Osteoblast (primary cell): Measurements from ENCODE around the gene KIF4B. TPM values are rescaled to one million over a fixed set of nuclear protein-coding genes. Genes with fewer than 3 reads are reported as not detected.

ENCODE experiments used
- DNase-seq: peaks from one replicate; pipeline ENCODE4 v3.0.0; 2011; ENCODE audit warnings: low spot score, mixed read lengths; ENCODE audit not compliant: insufficient read length; ENCODE audit errors: missing footprints
- H2AFZ ChIP-seq: 2 replicates; pipeline ENCODE4 v1.6.0; 2011; ENCODE audit warnings: mild to moderate bottlenecking, low read length
- H3K27ac ChIP-seq: 2 replicates; pipeline ENCODE4 v1.5.1; 2011; ENCODE audit warnings: mild to moderate bottlenecking, low read depth, low read length, moderate library complexity
- H3K27me3 ChIP-seq: 2 replicates; pipeline ENCODE4 v1.6.0; 2012; ENCODE audit warnings: mild to moderate bottlenecking, control low read depth, inconsistent platforms, low read length, moderate library complexity; ENCODE audit not compliant: insufficient read depth
- H3K36me3 ChIP-seq: 2 replicates; pipeline ENCODE4 v1.5.1; 2011; ENCODE audit warnings: mild to moderate bottlenecking, low read length, control low read depth, moderate library complexity; ENCODE audit not compliant: insufficient read depth
- H3K4me1 ChIP-seq: 2 replicates; pipeline ENCODE4 v1.5.1; 2011; ENCODE audit warnings: mild to moderate bottlenecking, low read length, control low read depth, moderate library complexity; ENCODE audit not compliant: insufficient read depth
- H3K4me2 ChIP-seq: 2 replicates; pipeline ENCODE4 v1.6.0; 2011; ENCODE audit warnings: mild to moderate bottlenecking, low read length; ENCODE audit not compliant: insufficient read depth
- H3K4me3 ChIP-seq: fragments of 200-600 bp; sonication (generic); 3 replicates; pipeline ENCODE4 v1.5.1; 2012; ENCODE audit warnings: mild to moderate bottlenecking, low read length, inconsistent platforms; ENCODE audit not compliant: insufficient read depth
- H3K79me2 ChIP-seq: 2 replicates; pipeline ENCODE4 v1.6.0; 2012; ENCODE audit warnings: mild to moderate bottlenecking, low read length, control low read depth, inconsistent platforms; ENCODE audit not compliant: insufficient read depth
- H3K9me3 ChIP-seq: 2 replicates; pipeline ENCODE4 v1.5.1; 2011; ENCODE audit warnings: low read depth, low read length, control low read depth
- H4K20me1 ChIP-seq: 2 replicates; pipeline ENCODE4 v1.6.0; 2012; ENCODE audit warnings: mild to moderate bottlenecking, low read length, control low read depth; ENCODE audit not compliant: insufficient read depth
- total RNA-seq: library from RNA; depleted of rRNA; stranded (reverse); fragments of >200 nt; gene quantifications from 2 replicates; pipeline ENCODE4 v1.2.3, GENCODE V29; 2012
- TF ChIP-seq, protein P1 (sequence below): IDR thresholded peaks from 2 replicates; pipeline ENCODE4 v1.5.1; 2011; ENCODE audit warnings: mild to moderate bottlenecking, low read depth, low read length, moderate library complexity; ENCODE audit errors: extremely low read depth

The KIF4B gene, protein sequence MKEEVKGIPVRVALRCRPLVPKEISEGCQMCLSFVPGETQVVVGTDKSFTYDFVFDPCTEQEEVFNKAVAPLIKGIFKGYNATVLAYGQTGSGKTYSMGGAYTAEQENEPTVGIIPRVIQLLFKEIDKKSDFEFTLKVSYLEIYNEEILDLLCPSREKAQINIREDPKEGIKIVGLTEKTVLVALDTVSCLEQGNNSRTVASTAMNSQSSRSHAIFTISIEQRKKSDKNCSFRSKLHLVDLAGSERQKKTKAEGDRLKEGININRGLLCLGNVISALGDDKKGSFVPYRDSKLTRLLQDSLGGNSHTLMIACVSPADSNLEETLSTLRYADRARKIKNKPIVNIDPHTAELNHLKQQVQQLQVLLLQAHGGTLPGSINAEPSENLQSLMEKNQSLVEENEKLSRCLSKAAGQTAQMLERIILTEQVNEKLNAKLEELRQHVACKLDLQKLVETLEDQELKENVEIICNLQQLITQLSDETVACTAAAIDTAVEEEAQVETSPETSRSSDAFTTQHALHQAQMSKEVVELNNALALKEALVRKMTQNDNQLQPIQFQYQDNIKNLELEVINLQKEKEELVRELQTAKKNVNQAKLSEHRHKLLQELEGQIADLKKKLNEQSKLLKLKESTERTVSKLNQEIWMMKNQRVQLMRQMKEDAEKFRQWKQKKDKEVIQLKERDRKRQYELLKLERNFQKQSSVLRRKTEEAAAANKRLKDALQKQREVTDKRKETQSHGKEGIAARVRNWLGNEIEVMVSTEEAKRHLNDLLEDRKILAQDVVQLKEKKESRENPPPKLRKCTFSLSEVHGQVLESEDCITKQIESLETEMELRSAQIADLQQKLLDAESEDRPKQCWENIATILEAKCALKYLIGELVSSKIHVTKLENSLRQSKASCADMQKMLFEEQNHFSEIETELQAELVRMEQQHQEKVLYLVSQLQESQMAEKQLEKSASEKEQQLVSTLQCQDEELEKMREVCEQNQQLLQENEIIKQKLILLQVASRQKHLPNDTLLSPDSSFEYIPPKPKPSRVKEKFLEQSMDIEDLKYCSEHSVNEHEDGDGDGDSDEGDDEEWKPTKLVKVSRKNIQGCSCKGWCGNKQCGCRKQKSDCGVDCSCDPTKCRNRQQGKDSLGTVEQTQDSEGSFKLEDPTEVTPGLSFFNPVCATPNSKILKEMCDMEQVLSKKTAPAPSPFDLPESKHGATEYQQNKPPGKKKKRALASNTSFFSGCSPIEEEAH
- total RNA-seq: not detected in 2 replicates

DNA sequence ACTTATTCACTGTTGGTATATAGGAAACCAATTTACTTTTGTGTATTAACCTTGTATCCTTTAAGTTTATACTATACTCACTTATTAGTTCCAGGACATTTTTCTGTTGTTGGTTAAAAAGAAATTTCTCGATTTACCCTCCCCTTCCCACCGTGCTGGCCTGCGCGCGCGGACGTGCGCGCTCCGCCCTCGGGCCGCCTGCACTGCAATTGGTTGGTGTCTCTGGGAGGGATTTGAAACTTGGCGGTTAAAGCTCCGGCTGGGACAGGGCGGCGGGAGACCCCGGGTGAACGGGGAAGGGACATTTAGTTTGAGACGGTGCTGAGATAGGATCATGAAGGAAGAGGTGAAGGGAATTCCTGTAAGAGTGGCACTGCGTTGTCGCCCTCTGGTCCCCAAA, at the start of gene KIF4B:
Gene KIF4B, plus strand, starts transcription at position 230 of the 400 bp plus-strand sequence. Its CDS starts 105 bp downstream, at position 335.
- no peak for DNase-seq
- Histone ChIP-seq H3K27me3 (no peaks in the 10 kb centered on the region), H3K4me1 (no peaks in the 10 kb centered on the region), H3K4me3 (no peak within 1 kb of the TSS), H4K20me1 (no peaks in the 10 kb centered on the region), H3K79me2 (no peaks in the 10 kb centered on the region), H2AFZ (no peak within 1 kb of the TSS), H3K27ac (no peak within 1 kb of the TSS), H3K9me3 (no peaks in the 10 kb centered on the region), H3K36me3 (no peaks in the 10 kb centered on the region), H3K4me2 (no peak within 1 kb of the TSS)
- TF ChIP-seq, protein P1, sequence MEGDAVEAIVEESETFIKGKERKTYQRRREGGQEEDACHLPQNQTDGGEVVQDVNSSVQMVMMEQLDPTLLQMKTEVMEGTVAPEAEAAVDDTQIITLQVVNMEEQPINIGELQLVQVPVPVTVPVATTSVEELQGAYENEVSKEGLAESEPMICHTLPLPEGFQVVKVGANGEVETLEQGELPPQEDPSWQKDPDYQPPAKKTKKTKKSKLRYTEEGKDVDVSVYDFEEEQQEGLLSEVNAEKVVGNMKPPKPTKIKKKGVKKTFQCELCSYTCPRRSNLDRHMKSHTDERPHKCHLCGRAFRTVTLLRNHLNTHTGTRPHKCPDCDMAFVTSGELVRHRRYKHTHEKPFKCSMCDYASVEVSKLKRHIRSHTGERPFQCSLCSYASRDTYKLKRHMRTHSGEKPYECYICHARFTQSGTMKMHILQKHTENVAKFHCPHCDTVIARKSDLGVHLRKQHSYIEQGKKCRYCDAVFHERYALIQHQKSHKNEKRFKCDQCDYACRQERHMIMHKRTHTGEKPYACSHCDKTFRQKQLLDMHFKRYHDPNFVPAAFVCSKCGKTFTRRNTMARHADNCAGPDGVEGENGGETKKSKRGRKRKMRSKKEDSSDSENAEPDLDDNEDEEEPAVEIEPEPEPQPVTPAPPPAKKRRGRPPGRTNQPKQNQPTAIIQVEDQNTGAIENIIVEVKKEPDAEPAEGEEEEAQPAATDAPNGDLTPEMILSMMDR: no peak

DNA sequence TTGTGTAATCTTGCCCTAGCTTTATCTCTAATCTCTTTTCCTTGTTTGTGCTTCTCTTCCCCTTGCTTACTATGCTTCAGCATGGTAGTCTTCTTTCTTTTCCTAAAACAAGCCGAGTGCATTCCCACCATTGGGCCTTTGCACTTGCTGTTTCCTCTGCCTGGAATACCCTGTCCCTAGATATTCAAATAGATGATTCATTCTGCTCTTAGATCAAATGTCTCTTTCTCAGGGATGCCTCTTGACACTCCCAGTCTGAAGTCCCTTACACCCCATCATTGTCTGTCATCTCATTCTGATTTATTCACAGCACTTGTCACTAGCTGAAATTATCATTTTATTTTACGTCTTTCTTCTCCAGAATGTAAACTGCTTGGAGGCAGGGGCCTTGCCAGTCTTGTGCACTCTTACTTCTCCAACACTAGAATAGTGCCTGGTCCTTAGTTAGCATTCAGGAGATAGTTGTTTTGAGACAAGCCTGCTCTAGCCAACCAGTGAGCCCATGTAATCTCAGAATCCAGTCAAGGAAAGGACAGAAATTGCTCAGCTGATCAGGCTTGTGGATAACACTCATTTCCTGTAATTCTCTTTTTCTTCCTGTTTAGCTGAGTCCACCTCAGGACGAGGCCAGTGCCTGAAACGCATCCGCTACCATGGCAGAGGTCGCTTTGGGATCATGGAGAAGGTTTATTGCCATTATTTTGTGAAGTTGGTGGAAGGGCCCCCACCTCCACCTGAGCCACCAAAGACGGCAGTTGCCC, 47.3 kb upstream of the KIF4B start:
- no peak overlapping the region for H2AFZ ChIP-seq
- no peak overlapping the region for H3K27ac ChIP-seq
- no peak for DNase-seq
- H3K4me3 ChIP-seq: no peak overlapping the region
- no peaks in the 10 kb centered on the region for H3K27me3 ChIP-seq
- H3K36me3 ChIP-seq: peaks cover 17% of the 10 kb centered on the region
- peaks cover 12% of the 10 kb centered on the region for H4K20me1 ChIP-seq
- no peaks in the 10 kb centered on the region for H3K9me3 ChIP-seq
- TF ChIP-seq, protein P1: no peak
- no peak overlapping the region for H3K4me2 ChIP-seq
- H3K79me2 ChIP-seq: peaks cover 13% of the 10 kb centered on the region
- H3K4me1 ChIP-seq: peaks cover 5% of the 10 kb centered on the region

DNA sequence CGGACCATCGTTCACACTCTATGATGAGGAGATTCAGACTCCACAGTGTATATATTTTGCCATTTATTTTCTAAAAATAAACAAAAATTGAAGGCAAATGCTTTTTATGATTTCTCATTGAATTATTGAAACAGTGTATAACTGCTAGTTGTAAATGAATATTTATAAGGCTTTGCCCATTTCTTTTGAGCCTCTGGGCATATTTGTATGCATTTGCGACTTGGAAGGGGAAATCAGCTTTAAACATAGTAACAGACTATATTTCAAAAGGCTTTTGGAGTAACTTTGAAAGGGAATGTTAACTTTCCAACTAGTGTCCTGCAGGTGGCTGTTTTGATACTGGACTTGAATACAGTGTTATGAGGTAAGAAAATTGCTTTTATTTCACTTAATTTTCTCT, 46.7 kb upstream of the KIF4B start:
- Histone ChIP-seq H3K9me3 (no peaks in the 10 kb centered on the region), H4K20me1 (peaks cover 15% of the 10 kb centered on the region), H3K27me3 (no peaks in the 10 kb centered on the region), H3K4me1 (peaks cover 5% of the 10 kb centered on the region), H3K27ac (no peak overlapping the region), H3K4me3 (no peak overlapping the region), H3K36me3 (peaks cover 17% of the 10 kb centered on the region), H3K4me2 (no peak overlapping the region), H2AFZ (no peak overlapping the region), H3K79me2 (peaks cover 13% of the 10 kb centered on the region)
- no peak for DNase-seq
- TF ChIP-seq, protein P1: no peak
